Measurements from ENCODE around the gene B9D1.

Gene B9D1

DNA sequence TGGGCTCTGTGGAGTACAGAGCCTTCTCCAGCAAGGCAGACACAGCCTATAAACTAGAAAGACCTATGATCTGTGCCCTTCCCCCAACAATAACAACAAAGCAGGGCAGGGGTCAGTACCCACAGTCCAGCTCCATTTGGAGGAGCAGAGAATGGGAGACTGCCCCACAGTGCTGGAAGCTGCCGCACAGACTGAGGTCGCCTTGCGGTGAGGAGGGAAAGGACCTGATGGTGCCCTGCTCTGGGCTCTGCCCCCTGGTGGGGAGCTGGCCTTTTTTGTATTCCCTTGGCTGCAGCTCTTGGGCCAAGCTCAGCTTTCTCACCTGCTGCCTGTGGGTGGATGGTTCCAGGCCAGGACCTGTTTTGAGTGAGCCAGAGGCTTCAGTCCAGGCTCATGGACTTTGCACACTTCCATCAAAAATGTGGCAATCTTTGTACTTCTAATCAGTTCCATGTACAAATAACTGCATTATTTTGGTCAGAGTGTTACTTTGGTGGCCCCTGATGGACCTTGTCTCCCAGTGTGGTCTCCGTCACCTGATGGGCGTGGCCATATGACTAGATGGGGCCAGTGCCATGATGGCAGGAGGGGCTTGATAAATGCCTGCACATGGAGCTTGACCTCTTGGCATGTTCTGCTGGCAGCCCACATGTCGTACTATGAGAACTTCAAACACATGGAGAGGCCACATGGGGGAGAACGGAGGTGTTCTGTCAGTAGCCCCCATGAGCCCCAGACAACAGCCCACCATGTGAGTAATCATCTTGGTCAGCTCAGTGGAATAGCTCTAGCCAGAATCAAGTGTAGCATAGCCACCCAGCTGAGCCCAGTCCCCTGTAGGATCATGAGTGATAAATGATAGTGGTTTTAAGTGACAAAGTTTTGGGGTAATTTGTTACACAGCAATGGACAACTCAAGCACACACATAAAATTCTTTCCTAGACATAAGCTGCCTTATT lies 24.2 kb downstream of the B9D1 start:
- peak; percentile 53 for DNase-seq (ENCODE audit: low read depth)

GRCh38 chr17:19337712-19338023 lies 24.9 kb downstream of the B9D1 start:
- DNase-seq (ENCODE audit: low read depth): no peak

DNA sequence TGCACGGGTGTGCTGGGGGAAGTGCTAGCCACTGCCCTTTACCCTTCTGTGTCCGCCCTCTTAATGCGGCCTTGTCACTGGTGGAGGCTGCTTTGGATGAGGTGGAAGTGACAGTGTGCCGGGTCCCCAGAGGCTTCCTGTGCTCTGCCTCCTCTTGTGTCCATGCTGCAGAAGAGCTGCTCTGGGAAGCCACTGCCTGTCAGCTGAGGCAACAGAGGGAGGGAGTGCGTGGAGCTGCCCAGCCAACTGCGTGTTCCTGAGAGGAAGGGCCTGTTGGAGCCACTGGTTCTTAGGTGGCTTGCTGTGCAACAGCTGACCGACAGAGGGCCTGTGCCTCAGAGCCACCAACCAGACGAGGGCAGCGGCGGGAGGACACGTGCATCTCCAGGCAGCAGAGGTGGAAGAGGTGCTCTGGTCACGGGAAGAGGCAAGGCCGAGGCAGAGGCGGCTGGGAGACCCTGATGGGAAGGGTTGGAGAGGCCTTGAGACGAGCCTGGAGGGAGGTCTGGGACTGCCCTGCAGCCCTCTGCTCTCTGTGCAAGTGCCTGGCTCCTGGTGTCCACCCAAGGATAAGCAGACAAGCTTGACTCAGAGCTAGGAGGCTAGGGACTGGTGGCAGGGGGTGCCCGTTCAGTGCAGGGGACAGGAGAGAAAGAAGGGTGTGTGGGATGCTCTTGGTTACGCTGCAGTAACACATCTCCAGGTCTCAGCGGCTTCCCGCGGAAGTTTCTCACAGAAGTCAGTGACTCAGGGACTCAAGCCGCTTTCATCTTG lies 25.4 kb downstream of the B9D1 start:
- no peak for DNase-seq (ENCODE audit: low read depth)

GRCh38 chr17:19335951-19336631 lies 26.4 kb downstream of the B9D1 start:
- DNase-seq (ENCODE audit: low read depth): no peak

DNA sequence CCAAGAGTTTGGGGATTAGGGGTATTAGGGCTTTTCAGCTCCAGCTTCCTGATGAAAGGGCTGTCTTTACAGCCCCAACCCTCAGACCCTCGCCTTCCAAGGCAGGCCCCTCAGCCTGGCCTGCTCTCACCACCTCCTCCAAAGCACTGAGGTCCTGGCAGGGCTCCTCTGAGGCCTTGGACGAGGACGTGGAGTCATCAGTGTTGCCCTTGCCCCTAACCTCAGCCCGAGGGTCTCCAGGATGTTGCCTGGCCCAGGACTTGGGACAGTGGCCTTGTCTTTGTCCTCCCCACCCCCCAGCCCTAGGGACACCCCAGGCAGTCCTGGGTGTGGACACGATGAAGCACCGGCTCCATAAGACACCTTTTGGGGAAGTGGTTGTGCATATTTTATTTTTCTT lies 28.2 kb downstream of the B9D1 start:
- DNase-seq (ENCODE audit: low read depth): no peak

DNA sequence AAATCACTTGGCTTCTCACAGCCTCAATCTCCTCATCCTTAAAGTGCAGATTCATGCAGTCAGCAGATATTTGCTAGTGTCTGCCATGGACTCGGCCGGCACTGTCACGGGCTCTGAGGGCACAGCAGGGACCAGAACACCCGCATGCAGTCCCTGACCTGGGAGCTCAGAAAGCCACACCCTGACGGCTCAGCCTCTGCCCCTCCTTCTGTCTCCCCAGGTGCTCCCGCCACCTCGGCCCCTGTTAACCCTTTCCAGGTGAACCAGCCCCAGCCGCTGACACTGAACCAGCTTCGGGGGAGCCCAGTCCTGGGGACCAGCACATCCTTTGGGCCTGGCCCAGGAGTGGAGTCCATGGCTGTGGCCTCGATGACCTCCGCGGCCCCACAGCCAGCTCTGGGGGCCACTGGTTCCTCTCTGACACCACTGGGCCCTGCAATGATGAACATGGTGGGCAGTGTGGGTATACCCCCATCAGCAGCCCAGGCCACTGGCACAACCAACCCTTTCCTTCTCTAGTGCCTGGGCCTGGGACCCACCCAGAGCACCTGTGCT lies 28.7 kb downstream of the B9D1 start:
- DNase-seq (ENCODE audit: low read depth): no peak

DNA sequence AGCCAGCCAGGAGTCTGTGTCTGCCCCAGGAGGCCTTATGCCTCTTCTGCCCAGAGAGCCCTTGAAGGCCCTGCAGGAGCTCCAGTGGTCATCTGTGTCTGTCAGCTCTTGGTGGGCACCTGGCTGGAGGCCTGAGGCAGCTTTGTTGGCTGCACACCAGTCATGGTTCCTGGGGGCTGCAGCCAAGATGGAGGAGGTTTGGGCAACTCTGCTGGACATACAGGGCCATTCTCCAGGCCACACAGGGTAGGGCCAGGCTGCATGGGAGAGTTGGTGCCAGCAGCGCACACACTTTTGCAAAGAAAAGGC lies 29.4 kb downstream of the B9D1 start:
- DNase-seq (ENCODE audit: low read depth): no peak

- DNase-seq (ENCODE audit: low read depth): no peak
Measured at GRCh38 chr17:19332371-19333131, 30.0 kb downstream of the B9D1 start.

- DNase-seq (ENCODE audit: low read depth): no peak
Measured at GRCh38 chr17:19331543-19332245, 30.8 kb downstream of the B9D1 start.

GRCh38 chr17:19331134-19331533 lies 31.4 kb downstream of the B9D1 start:
- DNase-seq (ENCODE audit: low read depth): no peak

DNA sequence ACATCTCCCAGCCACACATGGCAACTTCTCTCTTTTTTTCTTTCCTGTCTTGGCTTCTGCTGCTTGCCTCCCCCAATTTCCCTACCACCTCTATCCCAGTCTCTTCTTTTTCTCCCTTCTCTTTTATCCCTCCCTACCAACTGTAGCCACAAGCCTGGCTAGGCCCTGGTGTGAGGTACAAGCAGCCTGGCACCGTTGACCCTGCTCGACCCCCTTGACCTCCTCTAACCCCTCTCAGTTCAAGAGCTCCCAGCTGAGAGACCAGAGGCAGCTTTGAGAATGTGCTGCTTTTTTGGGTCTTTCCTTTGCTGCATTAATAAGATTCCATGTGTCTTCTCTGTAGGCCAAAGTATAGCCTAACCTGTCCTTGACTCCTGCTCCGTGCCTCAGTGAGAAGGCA lies 32.3 kb downstream of the B9D1 start:
- no peak for DNase-seq (ENCODE audit: low read depth)

- no peak for DNase-seq (ENCODE audit: low read depth)
Measured at GRCh38 chr17:19329839-19330238, 32.7 kb downstream of the B9D1 start.

DNA sequence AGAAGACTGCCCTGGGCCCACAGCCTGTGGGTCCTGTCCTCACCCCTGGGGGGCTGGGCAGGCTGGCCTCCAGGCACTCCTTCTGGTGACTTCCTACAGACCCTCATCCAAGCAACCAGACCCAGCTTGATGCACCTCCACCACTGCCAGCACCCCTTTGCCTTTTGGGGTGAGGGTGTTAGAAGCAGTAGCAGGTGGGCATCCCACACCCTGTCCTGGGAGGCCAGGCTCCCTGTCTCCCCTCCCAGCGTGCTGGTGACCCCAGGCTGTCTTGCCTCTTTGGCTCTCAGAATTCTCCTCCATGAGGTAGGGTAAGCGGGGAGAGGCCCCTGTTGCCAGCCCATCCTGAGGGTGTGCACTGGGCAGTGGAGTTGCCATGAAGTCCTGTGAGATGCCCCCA lies 33.4 kb downstream of the B9D1 start:
- no peak for DNase-seq (ENCODE audit: low read depth)

- DNase-seq (ENCODE audit: low read depth): no peak
Measured at GRCh38 chr17:19328441-19329061, 34.0 kb downstream of the B9D1 start.

GRCh38 chr17:19327031-19327783 lies 35.3 kb downstream of the B9D1 start:
- DNase-seq (ENCODE audit: low read depth): no peak

DNA sequence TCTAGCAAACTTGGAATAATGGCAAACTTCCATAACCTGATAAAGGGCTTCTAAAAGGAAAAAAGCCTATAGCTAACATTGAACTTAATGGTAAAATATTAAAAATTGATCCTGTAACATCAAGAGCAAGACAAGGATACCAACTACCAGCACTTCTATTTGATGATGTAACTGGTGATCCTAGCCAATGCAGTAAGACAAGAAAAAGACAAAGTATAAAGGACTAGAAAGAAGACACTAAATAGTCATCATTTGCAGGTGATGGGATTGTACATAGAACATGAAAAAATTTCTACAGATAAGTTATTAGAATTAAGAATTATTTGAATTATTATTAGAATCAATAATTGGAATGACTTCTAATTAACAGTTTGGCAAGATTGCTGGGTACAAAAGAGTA lies 37.0 kb downstream of the B9D1 start:
- no peak for DNase-seq (ENCODE audit: low read depth)

DNA sequence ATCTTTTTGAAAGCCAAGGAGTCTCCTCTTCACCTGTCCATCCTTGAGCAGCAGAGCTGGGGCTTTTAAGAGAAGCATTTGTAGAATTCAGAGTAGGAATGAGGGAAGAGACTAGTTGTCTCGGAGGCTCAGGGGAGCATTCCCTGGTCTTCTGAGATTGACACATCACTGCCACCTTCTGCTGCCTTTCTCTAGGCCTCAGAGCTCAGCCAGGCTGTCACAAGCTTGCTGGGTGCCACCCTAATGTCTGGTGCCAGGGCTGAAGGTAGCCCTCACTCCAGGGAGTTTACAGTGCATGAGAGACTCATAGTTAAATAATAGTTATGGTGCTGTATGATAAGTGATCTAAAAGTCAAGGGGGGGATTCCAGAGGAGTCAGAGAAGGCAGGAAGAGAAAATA lies 39.7 kb downstream of the B9D1 start:
- DNase-seq (ENCODE audit: low read depth): no peak

GRCh38 chr17:19322129-19322505 lies 40.4 kb downstream of the B9D1 start:
- DNase-seq (ENCODE audit: low read depth): no peak

DNA sequence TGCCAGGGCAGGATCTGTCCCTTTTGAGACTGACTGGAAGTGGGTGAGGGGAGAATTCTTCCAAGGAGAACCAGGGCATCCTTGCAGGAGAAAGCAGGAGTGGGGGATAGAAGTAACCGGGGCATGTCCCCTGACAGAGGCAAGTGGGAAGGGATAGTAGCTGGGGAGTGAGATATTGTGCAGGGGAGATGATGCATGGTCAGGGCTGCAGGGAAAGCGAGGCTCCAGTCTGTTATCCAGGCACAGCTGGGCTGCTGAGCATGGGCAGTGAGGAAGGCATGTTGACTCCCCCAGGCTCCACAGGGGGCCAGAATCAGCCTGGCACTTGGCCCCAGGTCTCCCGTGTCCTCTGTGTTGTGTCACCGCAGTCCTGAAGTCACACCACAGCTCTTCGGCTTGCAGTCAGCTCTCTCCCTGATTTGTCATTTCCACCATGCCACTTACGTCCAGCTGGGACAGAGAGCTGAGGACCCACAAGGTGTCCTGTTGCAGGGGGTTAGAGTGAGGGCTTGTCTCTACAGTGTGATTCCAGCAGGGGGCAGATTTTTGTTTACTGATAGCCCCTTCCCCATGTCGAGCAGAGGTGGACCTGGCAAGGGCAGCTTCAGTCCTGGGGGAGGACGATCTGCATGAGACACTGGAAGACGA lies 40.9 kb downstream of the B9D1 start:
- no peak for DNase-seq (ENCODE audit: low read depth)

GRCh38 chr17:19320876-19321275 lies 41.6 kb downstream of the B9D1 start:
- no peak for DNase-seq (ENCODE audit: low read depth)
